WI38 (cell line): ENCODE measurements around the gene WASF2.

Experiments used
- H3K4me3 ChIP-seq: 2 replicates; pipeline ENCODE4 v1.5.1; 2011; ENCODE audit warnings: low read depth, mild to moderate bottlenecking, control low read depth, low read length
- TF ChIP-seq, protein P1 (sequence below): IDR thresholded peaks from 2 replicates; pipeline ENCODE4 v1.5.1; 2012; ENCODE audit warnings: low read depth, mild to moderate bottlenecking, control low read depth, low read length

WASF2 gene

DNA sequence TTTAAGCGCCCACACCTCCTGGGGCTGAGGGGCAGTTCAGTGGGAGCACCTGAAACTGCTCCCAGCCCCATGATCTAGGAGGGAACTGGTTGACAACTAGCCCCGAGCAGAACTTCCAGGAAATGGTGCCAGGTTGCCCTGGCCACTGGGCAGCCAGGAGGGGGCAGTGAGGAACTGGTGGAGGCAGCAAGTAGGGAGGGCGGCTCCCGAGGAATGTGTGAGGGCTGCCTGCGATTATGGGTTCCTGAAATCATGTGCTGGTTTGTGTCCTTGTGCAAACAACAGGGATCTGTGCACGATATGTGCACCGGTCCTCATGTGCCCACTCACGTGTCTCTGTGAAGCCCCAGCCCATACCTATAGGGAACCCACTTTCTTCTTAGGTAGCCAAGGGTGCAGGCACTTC lies 87.6 kb downstream of the WASF2 start:
- H3K4me3 ChIP-seq = no peak overlapping the region
- TF ChIP-seq, protein P1, sequence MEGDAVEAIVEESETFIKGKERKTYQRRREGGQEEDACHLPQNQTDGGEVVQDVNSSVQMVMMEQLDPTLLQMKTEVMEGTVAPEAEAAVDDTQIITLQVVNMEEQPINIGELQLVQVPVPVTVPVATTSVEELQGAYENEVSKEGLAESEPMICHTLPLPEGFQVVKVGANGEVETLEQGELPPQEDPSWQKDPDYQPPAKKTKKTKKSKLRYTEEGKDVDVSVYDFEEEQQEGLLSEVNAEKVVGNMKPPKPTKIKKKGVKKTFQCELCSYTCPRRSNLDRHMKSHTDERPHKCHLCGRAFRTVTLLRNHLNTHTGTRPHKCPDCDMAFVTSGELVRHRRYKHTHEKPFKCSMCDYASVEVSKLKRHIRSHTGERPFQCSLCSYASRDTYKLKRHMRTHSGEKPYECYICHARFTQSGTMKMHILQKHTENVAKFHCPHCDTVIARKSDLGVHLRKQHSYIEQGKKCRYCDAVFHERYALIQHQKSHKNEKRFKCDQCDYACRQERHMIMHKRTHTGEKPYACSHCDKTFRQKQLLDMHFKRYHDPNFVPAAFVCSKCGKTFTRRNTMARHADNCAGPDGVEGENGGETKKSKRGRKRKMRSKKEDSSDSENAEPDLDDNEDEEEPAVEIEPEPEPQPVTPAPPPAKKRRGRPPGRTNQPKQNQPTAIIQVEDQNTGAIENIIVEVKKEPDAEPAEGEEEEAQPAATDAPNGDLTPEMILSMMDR = peak; percentile 53

DNA sequence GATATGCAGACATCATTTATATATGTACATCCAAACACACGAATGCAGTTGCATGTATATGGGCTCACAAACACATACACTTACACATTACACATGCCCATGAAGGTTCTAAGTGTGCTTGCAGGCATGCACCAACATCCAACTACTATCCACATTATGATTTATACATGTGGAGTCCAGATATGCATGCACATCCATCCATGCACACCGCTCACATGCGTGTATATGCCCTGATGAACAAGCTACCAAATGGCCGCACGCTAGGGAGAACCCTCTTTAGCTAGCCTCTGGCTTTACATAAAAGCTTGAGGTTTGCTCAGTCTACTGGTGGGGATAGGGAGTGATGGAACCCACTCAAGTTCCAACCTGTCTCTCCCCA lies 89.0 kb downstream of the WASF2 start:
- H3K4me3 ChIP-seq = no peak overlapping the region
- TF ChIP-seq, protein P1 = no peak

DNA sequence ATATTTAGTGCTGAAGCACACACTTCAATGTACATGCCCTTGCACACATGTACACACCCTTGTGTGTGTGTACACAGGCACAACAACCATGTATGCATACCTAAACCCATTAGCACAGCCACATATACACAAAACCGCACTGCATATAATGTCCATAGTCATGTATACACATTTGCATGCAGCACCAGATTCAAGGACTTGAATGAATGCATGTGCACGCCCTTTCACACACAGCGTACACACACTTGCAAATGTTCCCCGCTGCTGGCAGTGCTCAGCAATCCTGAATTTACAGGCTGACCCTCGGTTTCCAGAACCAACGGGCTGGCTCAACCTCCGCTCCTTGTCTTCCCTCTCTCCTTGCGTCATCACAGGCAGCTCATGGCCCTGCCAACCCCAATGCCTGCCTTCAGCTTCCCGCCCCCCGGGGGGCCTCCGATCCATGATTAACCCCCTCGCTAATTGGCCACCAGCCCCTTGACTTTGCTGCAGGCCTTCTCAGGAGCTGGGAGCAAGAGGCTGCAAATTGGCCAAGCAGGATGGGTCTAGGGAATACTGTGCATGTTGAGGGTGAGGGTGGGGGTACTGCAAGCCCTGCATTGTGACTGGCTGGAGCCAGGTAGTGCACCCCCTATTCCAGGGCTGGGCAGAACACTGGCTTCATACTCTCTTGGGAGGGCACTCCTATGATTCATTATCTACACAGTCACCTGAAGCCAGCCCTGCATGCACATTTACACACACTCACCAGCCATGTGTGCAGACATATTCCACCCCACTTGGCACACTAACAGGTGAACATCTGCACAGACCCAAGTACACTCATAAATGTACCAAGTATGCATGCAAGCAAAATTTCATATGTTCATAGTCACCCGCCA lies 89.6 kb downstream of the WASF2 start:
- TF ChIP-seq, protein P1 = no peak
- no peak overlapping the region for H3K4me3 ChIP-seq

DNA sequence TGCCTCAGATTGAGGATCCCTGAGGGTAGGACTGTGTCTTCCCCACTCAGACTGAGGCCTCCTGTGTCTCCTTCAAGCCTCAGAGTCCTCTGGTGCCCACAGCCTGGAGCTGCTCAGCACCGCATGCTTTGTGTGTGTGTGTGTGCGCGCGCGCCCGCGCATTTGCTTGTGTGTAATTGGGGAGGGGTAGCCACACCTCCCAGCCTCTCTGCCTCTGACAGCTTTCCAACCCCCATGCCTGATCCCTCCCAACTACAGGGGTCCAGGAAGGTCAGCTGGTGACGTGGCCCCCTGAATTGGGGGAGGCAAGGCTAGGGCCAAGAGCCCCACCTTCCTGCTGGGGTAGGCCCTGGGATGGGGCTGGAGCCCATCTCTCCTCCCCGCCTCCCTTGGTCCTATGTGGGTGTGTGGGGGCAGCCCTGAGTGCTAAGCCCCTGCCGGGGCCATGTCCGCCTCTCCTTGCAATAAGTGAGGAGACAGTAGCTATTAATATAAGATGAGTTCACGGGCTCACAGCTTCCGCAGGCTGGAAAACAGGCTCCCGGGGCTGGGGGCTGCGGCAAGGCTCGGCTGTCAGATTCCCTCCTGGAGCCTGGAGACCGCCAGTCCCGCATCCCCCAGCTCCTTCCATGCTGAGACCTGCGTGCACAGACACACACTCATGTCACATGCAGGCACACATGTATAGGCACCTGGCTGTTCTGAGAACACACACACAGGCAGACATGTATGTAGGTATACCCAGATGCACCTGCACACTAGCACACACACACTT lies 90.5 kb downstream of the WASF2 start:
- no peak overlapping the region for H3K4me3 ChIP-seq
- TF ChIP-seq, protein P1 = no peak

DNA sequence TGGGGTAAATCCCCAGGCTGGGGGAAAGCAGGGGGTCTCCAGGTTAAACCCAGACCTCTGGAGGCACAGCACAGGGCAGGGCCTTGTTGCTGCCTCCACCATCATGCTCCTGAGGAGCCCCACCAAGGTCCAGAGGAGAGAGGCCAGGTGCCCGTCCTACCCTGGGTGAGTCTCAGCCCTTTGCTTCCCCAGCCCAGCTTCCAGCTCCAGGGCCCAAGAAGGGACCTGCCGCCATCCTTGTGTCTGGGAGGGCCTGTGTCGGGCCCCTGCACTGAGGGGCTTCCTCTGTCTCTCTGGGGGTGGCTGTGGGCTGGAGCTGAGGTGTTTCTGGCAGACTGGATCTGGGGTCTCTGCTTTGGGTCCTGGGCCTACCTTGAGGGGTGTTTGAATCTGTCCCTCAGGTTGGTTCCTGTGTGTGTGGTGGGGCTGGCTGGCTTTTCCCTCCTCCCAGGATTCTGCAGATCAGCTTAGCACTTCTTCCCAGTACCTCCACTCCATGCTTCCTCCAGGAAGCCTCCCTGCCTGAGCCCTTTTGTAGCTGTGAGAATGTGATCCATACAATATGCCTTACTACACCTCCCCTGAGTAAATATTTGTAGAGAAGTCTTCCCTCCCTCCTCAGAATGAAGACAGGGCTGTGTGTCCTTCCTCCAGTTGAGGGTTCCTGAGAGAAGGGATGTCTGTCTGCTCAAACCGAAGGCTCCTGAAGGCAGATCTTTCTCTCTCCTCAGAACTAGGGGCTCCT lies 91.4 kb downstream of the WASF2 start:
- H3K4me3 ChIP-seq = no peak overlapping the region
- TF ChIP-seq, protein P1 = no peak

DNA sequence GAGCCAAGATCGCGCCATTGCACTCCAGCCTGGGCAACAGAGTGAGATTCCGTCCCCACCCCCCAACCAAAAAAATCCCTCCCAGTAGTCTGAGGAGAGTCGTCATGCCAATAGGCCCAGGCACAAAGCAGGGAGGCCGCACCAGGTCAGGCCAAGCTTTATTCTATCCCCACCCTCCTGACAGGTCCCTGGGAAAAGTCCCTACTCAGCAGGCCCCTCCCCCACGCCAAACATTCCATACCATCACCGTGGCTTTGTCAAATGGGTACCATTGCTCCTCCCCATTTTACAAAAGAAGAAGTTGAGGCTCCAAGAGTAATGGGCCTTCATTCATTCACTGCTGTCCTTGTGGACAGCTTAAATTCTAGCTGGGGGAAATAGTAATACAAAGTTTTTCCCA lies 92.2 kb downstream of the WASF2 start:
- TF ChIP-seq, protein P1 = no peak

More for the DNA sequence above, 92.2 kb downstream of the WASF2 start:
- no peak overlapping the region for H3K4me3 ChIP-seq
